ENCODE results near the gene PALM. TPM values are rescaled to one million over a fixed set of nuclear protein-coding genes. Genes with fewer than 3 reads are reported as not detected.

Gene PALM
- total RNA-seq, 1 experiment from 2014 or later = 22.1 TPM

GRCh38 chr19:682678-683320, 25.9 kb upstream of the PALM start (continued):
- no peak for TF ChIP-seq ZNF138 (CRISPR knock-in tag; conservative IDR thresholded peaks at IDR 0.05)
- TF ChIP-seq NR1H2 (CRISPR knock-in tag; IDR thresholded peaks at IDR 0.05) = no peak
- no peak for TF ChIP-seq USF1 (CRISPR knock-in tag; IDR thresholded peaks at IDR 0.05)

- Mint-ChIP-seq H3K4me3 (no peak overlapping the region), H3K36me3 (no peaks in the 10 kb centered on the region), H3K27ac (no peak overlapping the region), H3K9me3 (no peaks in the 10 kb centered on the region), H3K27me3 (ENCODE audit: low read depth) (no peaks in the 10 kb centered on the region), H3K4me1 (no peaks in the 10 kb centered on the region)
- ATAC-seq = no peak
- no peak for DNase-seq (ENCODE audit: low spot score)
- ChIA-PET CTCF (interaction anchor here (1.2 kb wide), 1 partner anchor 49 kb away, joined by 3 read pairs; no protein-coding TSS in a partner anchor), POLR2A (no interaction called here)
- TF ChIP-seq ZNF423 (CRISPR knock-in tag; IDR thresholded peaks at IDR 0.05) (no peak), FOXJ3 (CRISPR knock-in tag; IDR thresholded peaks at IDR 0.05; ENCODE audit: borderline replicate concordance) (no peak), RELA (CRISPR knock-in tag; IDR thresholded peaks at IDR 0.05; ENCODE audit: borderline replicate concordance) (no peak), ZNF416 (CRISPR knock-in tag; IDR thresholded peaks at IDR 0.05) (no peak), ELF4 (CRISPR knock-in tag; IDR thresholded peaks at IDR 0.05; ENCODE audit: low read depth) (no peak), ZNF671 (CRISPR knock-in tag; IDR thresholded peaks at IDR 0.05) (no peak), ZNF121 (CRISPR knock-in tag; IDR thresholded peaks at IDR 0.05) (no peak), CREB1 (CRISPR knock-in tag; IDR thresholded peaks at IDR 0.05) (no peak), ZNF425 (CRISPR knock-in tag; conservative IDR thresholded peaks at IDR 0.05) (no peak), OVOL2 (CRISPR knock-in tag; IDR thresholded peaks at IDR 0.05; ENCODE audit: borderline replicate concordance) (no peak), EMX1 (CRISPR knock-in tag; IDR thresholded peaks at IDR 0.05) (no peak), AR (CRISPR knock-in tag; IDR thresholded peaks at IDR 0.05) (no peak), ZSCAN18 (CRISPR knock-in tag; IDR thresholded peaks at IDR 0.05) (no peak), TEAD1 (CRISPR knock-in tag; IDR thresholded peaks at IDR 0.05) (no peak)
Observed at GRCh38 chr19:685454-685931, 23.2 kb upstream of the PALM start.

Data from WTC11 (cell line).